OCI-LY7 (cell line): ENCODE data around the gene GRID1.

Experiments
- EZH2phosphoT487 ChIP-seq: fragments of 200-600 bp; sonication (generic); IDR thresholded peaks from 2 replicates; pipeline ENCODE4 v1.6.1; 2018; ENCODE audit warnings: low read depth, borderline replicate concordance, mild to moderate bottlenecking, mixed run types, antibody characterized with exemption, low read length, moderate library complexity, mixed read lengths
- TF ChIP-seq, protein P1 (sequence below): fragments of 200-600 bp; sonication (generic); conservative IDR thresholded peaks from 2 replicates; pipeline ENCODE4 v1.5.1; 2014; ENCODE audit warnings: mild to moderate bottlenecking, antibody characterized with exemption, low read length, moderate library complexity, mixed read lengths

DNA sequence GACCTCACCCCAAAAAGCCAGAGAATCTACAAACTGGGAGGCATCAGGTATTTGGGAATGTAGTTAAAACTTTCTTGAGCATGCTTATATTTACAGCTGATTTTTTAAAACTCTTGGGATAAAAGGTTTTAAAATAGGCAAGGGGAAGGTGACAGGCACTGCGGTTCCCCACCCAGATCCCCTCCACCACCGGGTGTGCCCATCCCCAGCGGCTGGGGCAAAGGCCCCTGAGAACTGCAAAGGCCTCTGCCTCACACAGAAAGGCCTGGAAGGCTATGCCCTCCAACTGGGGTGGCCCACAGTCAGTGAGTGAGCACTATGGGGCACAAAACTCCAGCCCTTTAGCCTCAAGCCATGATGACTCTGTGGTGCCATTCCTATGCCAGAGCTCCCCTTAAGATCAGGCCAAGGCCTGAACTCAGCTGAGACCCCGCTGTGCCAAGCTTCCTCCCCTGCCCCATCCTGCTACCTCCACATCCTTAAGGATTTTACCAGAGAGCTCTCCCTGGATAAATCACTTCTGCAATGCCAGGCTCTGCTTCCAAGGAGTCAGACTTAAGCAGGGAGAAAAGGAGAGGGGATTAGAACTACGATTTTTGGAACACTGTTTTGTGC is 299.1 kb downstream of the GRID1 start:
- no peak for TF ChIP-seq EZH2phosphoT487
- TF ChIP-seq, protein P1, sequence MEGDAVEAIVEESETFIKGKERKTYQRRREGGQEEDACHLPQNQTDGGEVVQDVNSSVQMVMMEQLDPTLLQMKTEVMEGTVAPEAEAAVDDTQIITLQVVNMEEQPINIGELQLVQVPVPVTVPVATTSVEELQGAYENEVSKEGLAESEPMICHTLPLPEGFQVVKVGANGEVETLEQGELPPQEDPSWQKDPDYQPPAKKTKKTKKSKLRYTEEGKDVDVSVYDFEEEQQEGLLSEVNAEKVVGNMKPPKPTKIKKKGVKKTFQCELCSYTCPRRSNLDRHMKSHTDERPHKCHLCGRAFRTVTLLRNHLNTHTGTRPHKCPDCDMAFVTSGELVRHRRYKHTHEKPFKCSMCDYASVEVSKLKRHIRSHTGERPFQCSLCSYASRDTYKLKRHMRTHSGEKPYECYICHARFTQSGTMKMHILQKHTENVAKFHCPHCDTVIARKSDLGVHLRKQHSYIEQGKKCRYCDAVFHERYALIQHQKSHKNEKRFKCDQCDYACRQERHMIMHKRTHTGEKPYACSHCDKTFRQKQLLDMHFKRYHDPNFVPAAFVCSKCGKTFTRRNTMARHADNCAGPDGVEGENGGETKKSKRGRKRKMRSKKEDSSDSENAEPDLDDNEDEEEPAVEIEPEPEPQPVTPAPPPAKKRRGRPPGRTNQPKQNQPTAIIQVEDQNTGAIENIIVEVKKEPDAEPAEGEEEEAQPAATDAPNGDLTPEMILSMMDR: no peak
